ENCODE results near the gene PTGR2. TPM values are rescaled to one million over a fixed set of nuclear protein-coding genes. Genes with fewer than 3 reads are reported as not detected.

The PTGR2 gene
- total RNA-seq, 1 experiment from 2014 or later, result 6.7 TPM

GRCh38 chr14:73802431-73803188 lies 49.0 kb upstream of the PTGR2 start:
- Histone ChIP-seq H3K79me2 (ENCODE audit: insufficient read depth, low read length) (no peaks in the 10 kb centered on the region), H3K4me2 (ENCODE audit: insufficient read depth, insufficient read length, low read length) (no peak overlapping the region), H2BK15ac (ENCODE audit: low read depth, low read length) (no peak overlapping the region), H3K79me1 (ENCODE audit: insufficient read depth, low read depth, low read length, poor library complexity, severe bottlenecking) (no peaks in the 10 kb centered on the region), H2AK5ac (ENCODE audit: insufficient read length, low read length) (no peak overlapping the region), H3K14ac (ENCODE audit: insufficient read depth, low read length) (no peak overlapping the region), H3K9ac (ENCODE audit: extremely low read depth, insufficient read length, low read length) (no peak overlapping the region), H3K23me2 (ENCODE audit: insufficient read length, low read depth, low read length, poor library complexity, severe bottlenecking) (no peaks in the 10 kb centered on the region), H2BK20ac (ENCODE audit: low read depth, low read length, poor library complexity, severe bottlenecking) (no peak overlapping the region), H3K4ac (ENCODE audit: low read depth, low read length) (no peak overlapping the region), H2AFZ (ENCODE audit: low read length) (no peak overlapping the region), H2BK120ac (ENCODE audit: low read depth, low read length, poor library complexity, severe bottlenecking) (no peak overlapping the region), H3T11ph (ENCODE audit: low read length) (no peak overlapping the region), H3K9me3 (ENCODE audit: control insufficient read depth, low read depth, low read length) (no peaks in the 10 kb centered on the region), H4K8ac (replicated peaks; ENCODE audit: insufficient read length, low read depth, low read length) (no peak overlapping the region), H3K18ac (ENCODE audit: insufficient read length, low read depth, low read length) (peak overlapping the region; percentile 13), H4K5ac (ENCODE audit: insufficient read length, low read depth, low read length) (no peak overlapping the region), H4K20me1 (ENCODE audit: control insufficient read depth, insufficient read depth, insufficient read length) (no peaks in the 10 kb centered on the region), H3K27me3 (ENCODE audit: insufficient read depth, low read length) (no peaks in the 10 kb centered on the region), H3K23ac (ENCODE audit: insufficient read length, low read depth, low read length) (no peak overlapping the region), H3K4me1 (ENCODE audit: insufficient read depth, low read length) (no peaks in the 10 kb centered on the region), H4K91ac (ENCODE audit: insufficient read length, low read depth, low read length) (no peak overlapping the region), H2BK5ac (ENCODE audit: insufficient read length, low read length) (no peak overlapping the region), H2BK12ac (ENCODE audit: insufficient read length, low read depth, low read length) (no peak overlapping the region), H3K56ac (ENCODE audit: insufficient read length, low read depth, low read length) (no peak overlapping the region), H3K27ac (ENCODE audit: insufficient read length, low read depth, low read length) (no peak overlapping the region)
- H3K36me3 Mint-ChIP-seq (ENCODE audit: insufficient read depth in 1 of 3, low read depth in 3 of 3), result no peaks in the 10 kb centered on the region
- H3K4me3 Mint-ChIP-seq, result no peak overlapping the region
- H3K27ac Mint-ChIP-seq, result no peak overlapping the region
- H3K4me1 Mint-ChIP-seq, result 0 out of 4 replicates have a peak, but pooled peaks cover 0 to 5% of the 10 kb centered on the region in 2 experiments
- no peaks in the 10 kb centered on the region for H3K9me3 Mint-ChIP-seq
- peaks cover 5% of the 10 kb centered on the region for H3K27me3 Mint-ChIP-seq (ENCODE audit: low read depth)
- no CpG with 5 or more reads among the region's 10 CpGs for WGBS (ENCODE audit: extremely low coverage, insufficient read length, low lambda C conversion rate)
- no peak for TF ChIP-seq CTCF (conservative IDR thresholded peaks at IDR 0.05)
- DNase-seq, result peak; percentile 51
